Stomach (tissue), 9 donors: ENCODE measurements around the gene PDXK. TPM values are rescaled to one million over a fixed set of nuclear protein-coding genes. Genes with fewer than 3 reads are reported as not detected.

Experiments used
- DNase-seq, 2 donors: peaks; one replicate each; pipeline versions ENCODE4 v3.0.0 to v3.0.0-alpha.2; 2013 to 2019
- H3K27ac ChIP-seq, 5 donors: fragments of 200-600 bp in 4 of 5; sonication (generic) in 4 of 5; one replicate each; pipeline ENCODE4 v1.5.1; 2013 to 2019; ENCODE audit warnings: mild to moderate bottlenecking in 1 of 5, moderate library complexity in 1 of 5
- H3K27me3 ChIP-seq, 3 donors: fragments of 200-600 bp; sonication (generic); one replicate each; pipeline ENCODE4 v1.5.1; 2017 to 2019; ENCODE audit warnings: mixed run types in 1 of 3
- H3K36me3 ChIP-seq, 4 donors: fragments of 200-600 bp; sonication (generic); 1 replicate in 3 of 4; 2 replicates in 1 of 4; pipeline ENCODE4 v1.5.1; 2016 to 2019
- H3K4me1 ChIP-seq, 4 donors: fragments of 200-600 bp; sonication (generic); one replicate each; pipeline ENCODE4 v1.5.1; 2016 to 2019
- H3K4me3 ChIP-seq, 4 donors: fragments of 200-600 bp; sonication (generic) in 3 of 4; one replicate each; pipeline ENCODE4 v1.5.1; 2016 to 2019; ENCODE audit warnings: mild to moderate bottlenecking in 1 of 4
- H3K9me3 ChIP-seq, 4 donors: fragments of 200-600 bp; sonication (generic); one replicate each; pipeline ENCODE4 v1.5.1; 2016 to 2019
- CTCF ChIP-seq, 7 experiments: fragments of 450-650 bp in 4 of 7; fragments of 200-600 bp in 3 of 7; sonication (generic) in 3 of 7; IDR thresholded peaks; one replicate each; pipeline ENCODE4 v1.5.1; 2016 to 2019; ENCODE audit warnings: antibody characterized with exemption in 7 of 7, control low read depth in 2 of 7, mild to moderate bottlenecking in 1 of 7
- EP300 ChIP-seq: sonication (generic); formaldehyde crosslinking; IDR thresholded peaks from one replicate; pipeline ENCODE4 v1.6.1; 2017; ENCODE audit warnings: antibody characterized with exemption
- POLR2A ChIP-seq, 4 donors: fragments of 450-650 bp; IDR thresholded peaks; one replicate each; pipeline ENCODE4 v1.6.1; 2016; ENCODE audit warnings: antibody characterized with exemption in 4 of 4, control low read depth in 2 of 4, mild to moderate bottlenecking in 1 of 4, moderate library complexity in 1 of 4
- POLR2AphosphoS5 ChIP-seq, 3 donors: sonication (generic); formaldehyde crosslinking; IDR thresholded peaks; one replicate each; pipeline ENCODE4 v1.6.1; 2016; ENCODE audit warnings: antibody characterized with exemption in 3 of 3
- WGBS, 5 donors: extraction: QIAGEN DNeasy Blood & Tissue Kit in 3 of 5; methylation state at CpG; one replicate each; pipeline versions ENCODE4 v1.1.5 to v1.1.7; 2013 to 2018; 5-methylcytosine and 5-hydroxymethylcytosine counted together
- intact Hi-C: fragments of 100-400 bp; cut with DNase I; formaldehyde crosslinking; loops from one replicate; pipeline ENCODE4 v1.15.1; 2023; ENCODE audit warnings: low total_unique reads
- polyA plus RNA-seq, 3 donors: library from polyadenylated mRNA; stranded (reverse); fragments of 200-250 nt; gene quantifications; one replicate each; pipeline ENCODE4 v1.2.3, GENCODE V29; 2013
- total RNA-seq, 5 donors: library from RNA; depleted of rRNA; stranded (reverse); fragments of >200 nt; gene quantifications; one replicate each; pipeline versions ENCODE4 v1.1.0 to v1.2.3, GENCODE V29; 2014 to 2016
- donor health status: healthy with polysubstance abuse.
- donor health status: Bipolar disorder and iron deficiency.
- donor health status: healthy.

PDXK gene
- total and polyA plus RNA-seq, 8 donors, result 36.7 to 139 (median 52.3) TPM

GRCh38 chr21:43803558-43804300 is 84.8 kb downstream of the PDXK start:
- H3K4me1 ChIP-seq, result no peaks in the 10 kb centered on the region
- TF ChIP-seq POLR2AphosphoS5 (IDR thresholded peaks at IDR 0.05), result no peak
- TF ChIP-seq EP300, result no peak
- TF ChIP-seq CTCF (IDR thresholded peaks at IDR 0.05), result no peak
- no peak for TF ChIP-seq POLR2A (IDR thresholded peaks at IDR 0.05)
- no peaks in the 10 kb centered on the region for H3K9me3 ChIP-seq
- H3K27me3 ChIP-seq, result no peaks in the 10 kb centered on the region
- H3K36me3 ChIP-seq, result peaks cover 42 to 69% (median 65%) of the 10 kb centered on the region in 4 donors
- DNase-seq, result no peak
- H3K4me3 ChIP-seq, result no peak overlapping the region
- no peak overlapping the region for H3K27ac ChIP-seq
- intact Hi-C loops, result no loop called here
- 87 to 93% (median 90%) methylated on average over 30 to 33 of the region's 33 CpGs for WGBS, 5 donors

GRCh38 chr21:43805275-43805800 is 86.4 kb downstream of the PDXK start:
- Histone ChIP-seq H3K27ac (peak overlapping the region in 1 of 5 donors; percentile 53), H3K4me3 (no peak overlapping the region), H3K36me3 (peaks cover 29 to 58% (median 49%) of the 10 kb centered on the region in 4 donors), H3K9me3 (no peaks in the 10 kb centered on the region), H3K4me1 (peaks cover 0 to 3% (median under 1%) of the 10 kb centered on the region in 4 donors), H3K27me3 (no peaks in the 10 kb centered on the region)
- 77 to 83% (median 81%) methylated on average over 14 of the region's 14 CpGs for WGBS, 5 donors
- TF ChIP-seq EP300 (no peak), POLR2A (IDR thresholded peaks at IDR 0.05) (no peak), CTCF (IDR thresholded peaks at IDR 0.05) (no peak), POLR2AphosphoS5 (IDR thresholded peaks at IDR 0.05) (no peak)
- intact Hi-C loops, result no loop called here
- peak in 1 of 2 donors; percentile 42 for DNase-seq

GRCh38 chr21:43806017-43806710 is 87.2 kb downstream of the PDXK start:
- Histone ChIP-seq H3K4me1 (peaks cover 3 to 11% (median 9%) of the 10 kb centered on the region in 4 donors), H3K9me3 (no peaks in the 10 kb centered on the region), H3K36me3 (peaks cover 20 to 50% (median 41%) of the 10 kb centered on the region in 4 donors), H3K27ac (peak overlapping the region in 1 of 5 donors; percentile 14), H3K4me3 (no peak overlapping the region), H3K27me3 (no peaks in the 10 kb centered on the region)
- DNase-seq, result no peak
- intact Hi-C loops, result no loop called here
- WGBS, 5 donors, result 83 to 91% (median 87%) methylated on average over 20 to 21 of the region's 21 CpGs
- TF ChIP-seq POLR2AphosphoS5 (IDR thresholded peaks at IDR 0.05) (no peak), CTCF (IDR thresholded peaks at IDR 0.05) (no peak), EP300 (no peak), POLR2A (IDR thresholded peaks at IDR 0.05) (no peak)

- TF ChIP-seq EP300 (no peak), POLR2AphosphoS5 (IDR thresholded peaks at IDR 0.05) (no peak), CTCF (IDR thresholded peaks at IDR 0.05) (no peak), POLR2A (IDR thresholded peaks at IDR 0.05) (no peak)
- WGBS, 5 donors, result 77 to 80% (median 78%) methylated on average over 11 to 18 of the region's 18 CpGs
- DNase-seq, result no peak
These were observed 89.4 kb downstream of the PDXK start for GRCh38 chr21:43808367-43808766.

More at GRCh38 chr21:43808367-43808766, 89.4 kb downstream of the PDXK start:
- no peak overlapping the region for H3K4me3 ChIP-seq
- no peak overlapping the region for H3K27ac ChIP-seq
- peaks cover 0 to 28% (median 19%) of the 10 kb centered on the region in 4 donors for H3K36me3 ChIP-seq
- intact Hi-C loops, result no loop called here
- H3K27me3 ChIP-seq, result no peaks in the 10 kb centered on the region
- peaks cover 17 to 33% (median 27%) of the 10 kb centered on the region in 4 donors for H3K4me1 ChIP-seq
- H3K9me3 ChIP-seq, result no peaks in the 10 kb centered on the region
